HEK293 (cell line): ENCODE measurements around the gene FAM167B.

Experiments
- ZNF138 ChIP-seq: fragments of 450-650 bp; formaldehyde crosslinking; IDR thresholded peaks from 2 replicates; pipeline ENCODE4 v1.5.1; 2016; ENCODE audit warnings: missing biosample characterization, missing genetic modification characterization, borderline replicate concordance
- ZNF274 ChIP-seq, 2 experiments: fragments of 200-500 bp in 1 of 2; fragments of 450-650 bp in 1 of 2; sonication (Bioruptor generic) in 1 of 2; formaldehyde crosslinking in 1 of 2; IDR thresholded peaks; 2 replicates each; pipeline versions ENCODE4 v1.5.1 to v1.6.1; 2014 to 2016; ENCODE audit warnings: borderline replicate concordance in 1 of 2, inconsistent platforms in 1 of 2, low read length in 1 of 2, missing biosample characterization in 1 of 2, missing genetic modification characterization in 1 of 2
- ZNF292 ChIP-seq: fragments of 450-650 bp; formaldehyde crosslinking; IDR thresholded peaks from 2 replicates; pipeline ENCODE4 v1.5.1; 2016; ENCODE audit warnings: low read depth, missing biosample characterization, missing genetic modification characterization, borderline replicate concordance
- ZNF510 ChIP-seq: fragments of 450-650 bp; formaldehyde crosslinking; IDR thresholded peaks from 2 replicates; pipeline ENCODE4 v1.5.1; 2018; ENCODE audit warnings: mild to moderate bottlenecking, missing genetic modification characterization, missing biosample characterization; ENCODE audit not compliant: insufficient replicate concordance
- TF ChIP-seq, protein P1 (sequence below): fragments of 450-650 bp; formaldehyde crosslinking; IDR thresholded peaks from 2 replicates; pipeline ENCODE4 v1.5.1; 2016; ENCODE audit warnings: missing biosample characterization, missing genetic modification characterization
- TF ChIP-seq, protein P2 (sequence below): fragments of 450-650 bp; formaldehyde crosslinking; IDR thresholded peaks from 2 replicates; pipeline ENCODE4 v1.5.1; 2016; ENCODE audit warnings: missing biosample characterization, missing genetic modification characterization
- TF ChIP-seq, protein P3 (sequence below): fragments of 450-650 bp; formaldehyde crosslinking; IDR thresholded peaks from 2 replicates; pipeline ENCODE4 v1.5.1; 2016; ENCODE audit warnings: missing biosample characterization, missing genetic modification characterization

DNA sequence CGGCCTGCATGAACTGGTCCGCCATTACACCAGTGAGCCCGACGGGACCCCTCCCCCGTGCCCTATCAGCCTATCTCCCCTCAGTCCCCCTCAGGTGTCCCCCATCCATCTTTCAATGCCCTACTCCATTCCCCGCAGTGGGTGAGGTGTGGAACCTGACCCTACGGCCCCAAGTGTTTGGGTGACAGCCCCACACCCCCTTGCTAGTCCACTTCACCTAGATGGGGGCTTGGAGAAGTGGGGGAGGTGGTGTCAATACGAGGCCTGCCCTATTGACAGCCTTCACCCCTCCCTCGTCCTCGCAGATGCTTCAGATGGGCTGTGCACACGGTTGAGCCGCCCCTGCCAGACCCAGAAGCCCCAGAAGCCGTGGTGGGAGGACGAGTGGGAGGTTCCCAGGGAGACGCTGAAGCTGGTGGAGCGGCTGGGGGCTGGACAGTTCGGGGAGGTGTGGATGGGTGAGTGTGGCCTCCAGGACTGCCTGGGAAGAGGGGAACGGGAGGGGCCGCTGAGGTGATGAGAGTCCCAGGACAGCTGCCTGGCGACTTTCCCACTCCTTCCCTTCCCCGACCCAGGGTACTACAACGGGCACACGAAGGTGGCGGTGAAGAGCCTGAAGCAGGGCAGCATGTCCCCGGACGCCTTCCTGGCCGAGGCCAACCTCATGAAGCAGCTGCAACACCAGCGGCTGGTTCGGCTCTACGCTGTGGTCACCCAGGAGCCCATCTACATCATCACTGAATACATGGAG lies 29.2 kb downstream of the FAM167B start:
- TF ChIP-seq, protein P1, sequence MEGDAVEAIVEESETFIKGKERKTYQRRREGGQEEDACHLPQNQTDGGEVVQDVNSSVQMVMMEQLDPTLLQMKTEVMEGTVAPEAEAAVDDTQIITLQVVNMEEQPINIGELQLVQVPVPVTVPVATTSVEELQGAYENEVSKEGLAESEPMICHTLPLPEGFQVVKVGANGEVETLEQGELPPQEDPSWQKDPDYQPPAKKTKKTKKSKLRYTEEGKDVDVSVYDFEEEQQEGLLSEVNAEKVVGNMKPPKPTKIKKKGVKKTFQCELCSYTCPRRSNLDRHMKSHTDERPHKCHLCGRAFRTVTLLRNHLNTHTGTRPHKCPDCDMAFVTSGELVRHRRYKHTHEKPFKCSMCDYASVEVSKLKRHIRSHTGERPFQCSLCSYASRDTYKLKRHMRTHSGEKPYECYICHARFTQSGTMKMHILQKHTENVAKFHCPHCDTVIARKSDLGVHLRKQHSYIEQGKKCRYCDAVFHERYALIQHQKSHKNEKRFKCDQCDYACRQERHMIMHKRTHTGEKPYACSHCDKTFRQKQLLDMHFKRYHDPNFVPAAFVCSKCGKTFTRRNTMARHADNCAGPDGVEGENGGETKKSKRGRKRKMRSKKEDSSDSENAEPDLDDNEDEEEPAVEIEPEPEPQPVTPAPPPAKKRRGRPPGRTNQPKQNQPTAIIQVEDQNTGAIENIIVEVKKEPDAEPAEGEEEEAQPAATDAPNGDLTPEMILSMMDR = no peak
- TF ChIP-seq ZNF510 (no peak), ZNF138 (tag by site-specific recombination) (no peak), ZNF292 (tag by site-specific recombination) (no peak), ZNF274 (IDR thresholded peaks at IDR 0.05; ENCODE audit: low read length) (no peak), ZNF274 (tag by site-specific recombination; IDR thresholded peaks at IDR 0.05; ENCODE audit: borderline replicate concordance) (no peak)
- TF ChIP-seq, protein P2, sequence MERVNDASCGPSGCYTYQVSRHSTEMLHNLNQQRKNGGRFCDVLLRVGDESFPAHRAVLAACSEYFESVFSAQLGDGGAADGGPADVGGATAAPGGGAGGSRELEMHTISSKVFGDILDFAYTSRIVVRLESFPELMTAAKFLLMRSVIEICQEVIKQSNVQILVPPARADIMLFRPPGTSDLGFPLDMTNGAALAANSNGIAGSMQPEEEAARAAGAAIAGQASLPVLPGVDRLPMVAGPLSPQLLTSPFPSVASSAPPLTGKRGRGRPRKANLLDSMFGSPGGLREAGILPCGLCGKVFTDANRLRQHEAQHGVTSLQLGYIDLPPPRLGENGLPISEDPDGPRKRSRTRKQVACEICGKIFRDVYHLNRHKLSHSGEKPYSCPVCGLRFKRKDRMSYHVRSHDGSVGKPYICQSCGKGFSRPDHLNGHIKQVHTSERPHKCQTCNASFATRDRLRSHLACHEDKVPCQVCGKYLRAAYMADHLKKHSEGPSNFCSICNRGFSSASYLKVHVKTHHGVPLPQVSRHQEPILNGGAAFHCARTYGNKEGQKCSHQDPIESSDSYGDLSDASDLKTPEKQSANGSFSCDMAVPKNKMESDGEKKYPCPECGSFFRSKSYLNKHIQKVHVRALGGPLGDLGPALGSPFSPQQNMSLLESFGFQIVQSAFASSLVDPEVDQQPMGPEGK (tag by site-specific recombination) = no peak
- TF ChIP-seq, protein P3, sequence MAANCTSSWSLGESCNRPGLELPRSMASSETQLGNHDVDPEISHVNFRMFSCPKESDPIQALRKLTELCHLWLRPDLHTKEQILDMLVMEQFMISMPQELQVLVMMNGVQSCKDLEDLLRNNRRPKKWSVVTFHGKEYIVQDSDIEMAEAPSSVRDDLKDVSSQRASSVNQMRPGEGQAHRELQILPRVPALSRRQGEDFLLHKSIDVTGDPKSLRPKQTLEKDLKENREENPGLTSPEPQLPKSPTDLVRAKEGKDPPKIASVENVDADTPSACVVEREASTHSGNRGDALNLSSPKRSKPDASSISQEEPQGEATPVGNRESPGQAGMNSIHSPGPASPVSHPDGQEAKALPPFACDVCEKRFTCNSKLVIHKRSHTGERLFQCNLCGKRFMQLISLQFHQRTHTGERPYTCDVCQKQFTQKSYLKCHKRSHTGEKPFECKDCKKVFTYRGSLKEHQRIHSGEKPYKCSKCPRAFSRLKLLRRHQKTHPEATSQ (tag by site-specific recombination) = no peak
